ACC112 (cell line): ENCODE measurements around the gene HIGD1A.

Experiments used
- H2AFZ ChIP-seq: fragments of 200-600 bp; sonication (generic); one replicate; pipeline ENCODE4 v1.6.0; 2017; ENCODE audit warnings: antibody characterized with exemption, low read length; ENCODE audit not compliant: unreplicated experiment
- H3K27ac ChIP-seq: fragments of 200-600 bp; sonication (generic); 2 replicates; pipeline ENCODE4 v1.5.1; 2014; ENCODE audit warnings: low read depth, mild to moderate bottlenecking, antibody characterized with exemption, low read length, moderate library complexity
- H3K27me3 ChIP-seq: fragments of 200-600 bp; sonication (generic); 2 replicates; pipeline ENCODE4 v1.6.1; 2014; ENCODE audit warnings: mild to moderate bottlenecking, antibody characterized with exemption, low read length, moderate library complexity, mixed read lengths; ENCODE audit not compliant: insufficient read depth
- H3K36me3 ChIP-seq: fragments of 200-600 bp; sonication (generic); 2 replicates; pipeline ENCODE4 v1.6.1; 2016; ENCODE audit warnings: mild to moderate bottlenecking, antibody characterized with exemption, low read length, moderate library complexity, mixed read lengths; ENCODE audit not compliant: insufficient read depth
- H3K4me1 ChIP-seq: fragments of 200-600 bp; sonication (generic); one replicate; pipeline ENCODE4 v1.6.1; 2016; ENCODE audit warnings: low read length, mixed read lengths; ENCODE audit not compliant: insufficient read depth, unreplicated experiment, control insufficient read depth
- H3K4me3 ChIP-seq: fragments of 200-600 bp; sonication (generic); 2 replicates; pipeline ENCODE4 v1.5.1; 2014; ENCODE audit warnings: mild to moderate bottlenecking, low read depth, low read length
- H3K79me2 ChIP-seq: fragments of 200-600 bp; sonication (generic); one replicate; pipeline ENCODE4 v1.6.0; 2016; ENCODE audit warnings: low read length; ENCODE audit not compliant: control insufficient read depth, unreplicated experiment, insufficient read depth

Gene HIGD1A

DNA sequence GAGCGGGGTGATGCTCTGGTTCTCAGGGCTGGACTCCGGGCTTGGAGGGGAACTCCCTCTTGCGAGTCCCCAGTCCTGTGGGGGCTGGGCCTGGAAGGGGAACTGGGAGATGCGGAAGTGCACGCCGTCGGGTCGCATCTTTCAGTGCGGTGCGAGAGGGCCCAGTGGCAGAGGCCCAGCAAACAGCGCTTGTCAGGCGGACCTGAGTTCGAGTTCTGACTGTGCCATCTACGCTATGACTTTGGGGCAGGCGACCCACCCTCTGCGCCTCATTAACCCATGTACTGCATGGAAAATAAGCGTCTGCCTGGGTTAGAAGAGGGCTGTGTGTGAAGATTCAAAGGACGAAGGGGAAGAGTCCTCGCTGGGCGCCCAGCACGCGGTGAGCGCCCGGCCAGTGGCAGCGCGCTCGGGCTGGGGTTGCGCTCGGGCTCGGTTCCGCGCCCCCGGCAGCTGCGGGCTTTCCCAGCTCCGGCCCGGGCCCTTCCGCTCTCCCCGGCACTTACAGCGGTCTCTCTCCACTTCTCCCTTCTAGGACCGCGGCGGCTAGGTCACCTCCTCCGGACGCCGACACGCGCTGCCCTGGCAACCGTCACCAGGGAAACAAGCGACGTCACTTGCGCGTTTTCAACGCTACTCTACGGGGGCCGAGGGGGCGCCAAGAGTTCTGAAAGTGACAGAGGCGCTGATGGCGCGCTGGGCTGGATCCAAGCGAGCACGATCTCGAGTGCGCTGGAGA, 31.5 kb downstream of the HIGD1A start, which contains the start of gene CCDC13:
Gene CCDC13, minus strand, starts transcription at position 584 of the 739 bp plus-strand sequence. CDS start 14,908 bp downstream, outside the sequence.
- Histone ChIP-seq H2AFZ (peak within 1 kb of the TSS; percentile 95), H3K36me3 (no peaks in the 10 kb centered on the region), H3K27me3 (no peaks in the 10 kb centered on the region), H3K4me1 (peaks cover 9% of the 10 kb centered on the region), H3K79me2 (no peaks in the 10 kb centered on the region), H3K27ac (peak within 1 kb of the TSS; percentile 83), H3K4me3 (peak within 1 kb of the TSS; percentile 77)

DNA sequence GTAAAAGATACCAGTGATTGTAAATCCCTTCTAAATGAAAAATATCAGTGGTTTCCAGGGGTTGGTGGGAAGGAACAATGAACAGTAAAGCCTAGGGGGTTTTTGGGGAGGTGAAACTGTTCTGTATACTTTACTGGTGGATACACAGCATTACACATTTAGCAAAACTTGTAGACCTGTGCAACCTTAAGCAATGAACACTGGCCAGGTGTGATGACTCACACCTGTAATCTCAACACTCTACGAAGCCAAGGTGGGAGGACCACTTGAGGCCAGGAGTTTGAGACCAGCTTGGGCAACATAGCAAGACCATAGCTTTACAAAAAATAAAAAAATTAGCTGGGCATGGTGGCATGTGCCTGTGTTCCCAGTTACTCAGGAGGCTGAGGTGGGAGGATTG, 33.0 kb downstream of the HIGD1A start:
- no peak overlapping the region for H3K27ac ChIP-seq
- no peak overlapping the region for H2AFZ ChIP-seq
- H3K79me2 ChIP-seq = no peaks in the 10 kb centered on the region
- peaks cover 5% of the 10 kb centered on the region for H3K4me1 ChIP-seq
- no peak overlapping the region for H3K4me3 ChIP-seq
- no peaks in the 10 kb centered on the region for H3K36me3 ChIP-seq
- no peaks in the 10 kb centered on the region for H3K27me3 ChIP-seq

DNA sequence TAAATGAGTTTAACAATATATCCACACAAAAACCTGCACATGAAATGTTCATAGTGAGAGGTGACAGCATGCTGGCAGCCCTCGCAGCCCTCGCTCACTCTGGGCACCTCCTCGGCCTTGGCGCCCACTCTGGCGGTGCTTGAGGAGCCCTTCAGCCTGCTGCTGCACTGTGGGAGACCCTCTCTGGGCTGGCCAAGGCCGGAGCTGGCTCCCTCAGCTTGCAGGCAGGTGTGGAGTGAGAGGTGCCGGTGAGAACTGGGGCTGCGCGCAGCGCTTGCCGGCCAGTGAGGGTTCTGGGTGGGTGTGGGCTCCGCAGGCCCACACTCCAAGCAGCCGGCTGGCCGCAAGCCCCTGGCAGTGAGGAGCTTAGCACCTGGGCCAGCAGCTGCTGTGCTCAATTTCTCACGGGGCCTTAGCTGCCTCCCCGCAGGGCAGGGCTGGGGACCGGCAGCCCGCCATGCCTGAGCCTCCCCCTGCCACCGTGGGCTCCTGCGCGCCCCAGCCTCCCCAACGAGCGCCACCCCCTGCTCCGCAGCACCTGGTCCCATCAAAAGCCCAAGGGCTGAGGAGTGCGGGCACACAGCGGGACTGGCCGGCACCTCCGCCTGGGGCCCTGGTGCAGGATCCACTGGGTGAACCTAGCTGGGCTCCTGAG, 34.7 kb downstream of the HIGD1A start:
- H3K4me3 ChIP-seq = no peak overlapping the region
- no peak overlapping the region for H2AFZ ChIP-seq
- no peak overlapping the region for H3K27ac ChIP-seq
- H3K27me3 ChIP-seq = no peaks in the 10 kb centered on the region
- no peaks in the 10 kb centered on the region for H3K79me2 ChIP-seq
- no peaks in the 10 kb centered on the region for H3K36me3 ChIP-seq
- peaks cover 5% of the 10 kb centered on the region for H3K4me1 ChIP-seq

DNA sequence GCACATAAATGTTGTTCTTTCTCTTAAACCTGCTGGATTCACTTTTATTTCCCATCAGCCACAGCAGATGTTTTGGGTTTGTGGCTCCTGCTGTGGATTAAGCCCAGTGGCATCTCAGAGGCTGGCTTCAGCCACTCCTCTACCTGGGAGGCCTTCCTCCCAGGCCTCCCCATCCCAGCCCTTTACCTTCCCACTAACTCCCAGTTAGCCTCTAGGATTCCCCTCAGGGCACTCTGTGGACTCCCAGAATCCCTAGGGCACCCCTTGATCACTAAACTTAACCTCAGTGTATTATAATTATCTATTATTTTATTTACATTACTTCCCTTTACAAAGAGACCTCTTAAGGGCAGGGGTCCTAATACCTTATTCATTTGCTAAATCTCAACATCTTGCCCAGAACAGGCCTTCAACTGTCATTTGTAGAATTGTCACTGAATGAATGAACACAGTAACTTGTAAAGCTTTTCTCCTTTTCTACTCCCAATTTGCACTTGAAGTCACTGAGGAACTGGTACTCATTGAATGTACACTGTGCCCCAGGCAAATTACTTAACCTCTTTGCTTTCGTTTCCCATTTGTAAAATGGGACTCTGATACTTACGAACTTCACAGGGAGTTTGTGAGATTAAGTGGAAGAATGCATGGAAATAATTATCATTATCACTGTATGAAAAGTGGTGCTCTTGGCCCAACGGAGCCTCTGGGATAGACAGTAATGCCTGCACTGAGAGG, 39.6 kb downstream of the HIGD1A start:
- H3K27me3 ChIP-seq = no peaks in the 10 kb centered on the region
- H3K27ac ChIP-seq = no peak overlapping the region

DNA sequence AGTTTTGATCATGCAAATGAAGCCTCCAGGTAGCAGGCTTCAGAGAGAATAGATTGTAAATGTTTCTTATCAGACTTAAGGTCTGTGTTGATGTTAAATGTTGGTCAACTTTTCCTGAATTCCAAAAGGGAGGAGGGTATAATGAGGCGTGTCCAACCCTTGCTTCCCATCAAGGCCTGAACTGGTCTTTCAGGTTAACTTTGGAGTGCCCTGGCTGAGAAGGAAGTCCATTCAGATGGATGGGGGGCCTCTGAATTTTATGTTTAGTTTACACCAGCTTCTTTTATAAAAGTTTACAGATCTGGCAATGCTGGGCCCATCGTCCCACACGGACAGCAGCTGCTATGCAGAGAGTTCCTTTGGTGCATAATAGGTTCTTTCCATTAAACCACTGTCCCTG, 40.2 kb downstream of the HIGD1A start:
- Histone ChIP-seq H2AFZ (no peak overlapping the region), H3K4me3 (no peak overlapping the region), H3K27ac (no peak overlapping the region), H3K4me1 (peaks cover 27% of the 10 kb centered on the region), H3K36me3 (no peaks in the 10 kb centered on the region), H3K27me3 (no peaks in the 10 kb centered on the region), H3K79me2 (no peaks in the 10 kb centered on the region)

More for the DNA sequence above, 39.6 kb downstream of the HIGD1A start:
- no peaks in the 10 kb centered on the region for H3K79me2 ChIP-seq
- no peak overlapping the region for H3K4me3 ChIP-seq
- no peak overlapping the region for H2AFZ ChIP-seq
- H3K36me3 ChIP-seq = no peaks in the 10 kb centered on the region
- H3K4me1 ChIP-seq = peaks cover 27% of the 10 kb centered on the region

DNA sequence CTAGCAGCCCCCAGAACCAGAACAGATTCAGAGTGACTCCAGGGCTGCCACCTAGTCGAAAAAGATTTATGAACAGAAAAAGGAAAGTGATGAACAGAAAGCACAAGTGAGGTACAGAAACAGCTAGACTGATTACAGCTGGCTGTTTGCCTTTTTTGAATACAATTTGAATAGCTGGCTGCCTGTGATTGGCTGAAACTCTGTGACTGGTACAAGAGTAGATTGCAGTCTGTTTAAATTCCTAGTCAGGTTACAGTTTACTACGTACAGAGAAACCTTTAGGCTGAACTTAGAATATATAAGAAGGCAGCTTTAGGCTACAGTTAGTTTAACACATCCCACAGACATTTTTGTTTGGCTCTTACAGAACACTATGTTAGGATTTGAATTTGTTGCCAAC, 41.3 kb downstream of the HIGD1A start:
- Histone ChIP-seq H2AFZ (no peak overlapping the region), H3K4me1 (peaks cover 27% of the 10 kb centered on the region), H3K4me3 (no peak overlapping the region), H3K27ac (peak overlapping the region; percentile 24; the same call in 1 of the 2 replicates), H3K36me3 (no peaks in the 10 kb centered on the region), H3K27me3 (no peaks in the 10 kb centered on the region), H3K79me2 (no peaks in the 10 kb centered on the region)

DNA sequence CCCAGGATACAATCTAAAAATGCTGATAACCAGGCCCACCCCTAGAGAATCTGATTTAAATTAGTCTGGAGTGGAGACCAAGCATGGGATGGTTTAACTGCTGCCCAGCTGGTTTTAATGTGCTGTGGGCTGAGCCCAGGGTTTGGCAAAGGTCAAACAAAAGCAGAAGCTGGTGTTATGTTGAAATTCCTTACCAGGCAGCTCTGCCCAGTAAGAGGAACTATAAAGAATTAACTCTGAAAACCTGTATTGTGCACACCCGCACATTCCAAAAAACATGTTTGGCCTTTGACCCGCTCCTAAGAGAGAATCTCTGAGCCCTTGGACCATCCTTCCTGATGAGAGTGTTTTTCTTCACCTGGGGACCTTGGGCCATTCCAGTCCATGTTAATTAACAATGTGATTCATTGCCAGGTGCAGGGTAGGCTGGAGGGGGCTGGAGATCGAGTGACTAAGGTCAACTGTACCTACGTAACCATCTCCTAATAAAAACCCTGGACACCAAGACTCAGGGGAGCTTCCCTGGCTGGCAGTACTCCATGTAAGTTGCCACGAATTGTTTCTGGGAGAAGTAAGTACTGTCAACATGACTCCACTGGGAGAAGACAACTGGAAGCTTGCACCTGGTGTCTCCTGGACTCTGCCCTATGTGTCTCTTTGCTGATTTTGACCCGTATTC, 42.1 kb downstream of the HIGD1A start:
- H3K36me3 ChIP-seq = no peaks in the 10 kb centered on the region
- H3K4me1 ChIP-seq = peaks cover 27% of the 10 kb centered on the region
- no peaks in the 10 kb centered on the region for H3K79me2 ChIP-seq
- peak overlapping the region; percentile 95 for H3K27ac ChIP-seq
- H2AFZ ChIP-seq = no peak overlapping the region
- no peak overlapping the region for H3K4me3 ChIP-seq
- H3K27me3 ChIP-seq = no peaks in the 10 kb centered on the region

DNA sequence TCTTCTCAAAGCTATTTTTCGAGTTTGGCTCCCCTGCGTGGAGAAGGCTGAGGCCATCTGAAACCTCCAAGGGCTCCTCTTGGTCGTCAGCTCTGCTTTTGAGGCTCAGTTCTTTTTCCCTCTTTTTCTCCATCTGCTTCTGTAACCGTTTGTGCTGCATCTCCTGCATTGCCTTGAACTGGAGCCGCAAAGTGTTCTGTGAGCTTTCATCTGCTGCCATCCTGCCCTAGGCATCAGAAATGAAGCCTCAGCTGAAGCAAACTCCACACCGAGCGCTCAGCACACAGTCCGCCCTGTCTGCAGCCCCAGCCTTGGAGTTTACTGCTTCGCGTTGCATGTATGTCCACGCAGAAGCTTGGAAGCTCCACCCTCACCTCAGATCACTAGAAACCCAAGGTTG, 46.2 kb downstream of the HIGD1A start:
- no peak overlapping the region for H3K4me3 ChIP-seq
- no peaks in the 10 kb centered on the region for H3K36me3 ChIP-seq
- H3K79me2 ChIP-seq = no peaks in the 10 kb centered on the region
- no peak overlapping the region for H3K27ac ChIP-seq
- no peaks in the 10 kb centered on the region for H3K27me3 ChIP-seq
- peaks cover 27% of the 10 kb centered on the region for H3K4me1 ChIP-seq
- no peak overlapping the region for H2AFZ ChIP-seq

DNA sequence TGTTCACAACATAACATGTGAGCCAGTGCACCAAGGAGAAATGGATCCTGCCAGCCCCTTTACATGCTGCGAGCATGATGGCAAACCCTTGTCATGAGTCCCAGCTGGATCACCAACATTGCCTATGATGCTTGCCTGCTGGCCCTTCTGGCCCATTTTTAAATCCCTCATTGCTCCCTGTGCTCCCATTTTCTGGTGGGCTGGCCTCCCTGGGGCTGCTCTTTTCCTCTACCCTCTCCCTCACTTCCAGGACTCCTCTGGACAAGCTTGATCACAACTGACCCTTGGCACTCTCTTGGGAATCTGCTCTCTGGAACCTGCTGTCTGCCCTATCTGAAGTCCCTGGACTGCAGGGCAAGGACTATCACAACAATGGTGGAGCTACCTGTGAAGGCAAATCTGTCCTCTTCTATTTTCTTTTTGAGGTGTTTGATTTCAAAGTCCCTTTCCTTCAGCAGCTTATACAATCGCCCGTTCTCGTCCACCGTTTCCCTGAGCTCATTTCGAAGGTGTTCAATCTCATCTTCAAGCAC, 47.5 kb downstream of the HIGD1A start:
- no peak overlapping the region for H3K27ac ChIP-seq
- H3K27me3 ChIP-seq = no peaks in the 10 kb centered on the region
- peaks cover 15% of the 10 kb centered on the region for H3K4me1 ChIP-seq
- no peaks in the 10 kb centered on the region for H3K36me3 ChIP-seq
- no peak overlapping the region for H3K4me3 ChIP-seq
- H2AFZ ChIP-seq = no peak overlapping the region
- no peaks in the 10 kb centered on the region for H3K79me2 ChIP-seq
